Naive thymus-derived CD8-positive, alpha-beta T cell (primary cell): ENCODE data around the gene MICU1. TPM values are rescaled to one million over a fixed set of nuclear protein-coding genes. Genes with fewer than 3 reads are reported as not detected.
"Not testable (repeated sequence)": the region's sequence is repeated elsewhere in the genome, so short reads cannot be mapped to it uniquely, and the experiment has no call there.

ENCODE experiments used
- ATAC-seq, 2 donors: fragments of 150-1000 bp; cut with Tn5 transposase in 1 of 2; sonication (Bioruptor Pico), chemical (Tn5 transposase) in 1 of 2; 1 replicate in 1 of 2; 2 replicates in 1 of 2; pipeline ENCODE4 v1.10.0; 2021; ENCODE audit warnings: mild to moderate bottlenecking in 2 of 2, moderate library complexity in 2 of 2
- POLR2A ChIA-PET: fragments of 350-600 bp; sonication (Branson Sonifier 250); formaldehyde crosslinking; loops from one replicate; lab custom pipeline; 2021; ENCODE audit warnings: antibody characterized with exemption; lab: Charles Lee
- DNase-seq, 10 donors: peaks; one replicate each; pipeline versions ENCODE4 v3.0.0 to v3.0.0-alpha.2; 2020 to 2022
- H3K27ac Mint-ChIP-seq, 10 donors: one replicate each; pipeline ENCODE4 v1.8.0; 2020 to 2022; ENCODE audit warnings: mild to moderate bottlenecking in 10 of 10, mixed read lengths in 10 of 10, moderate library complexity in 4 of 10, inconsistent platforms in 1 of 10
- H3K27me3 Mint-ChIP-seq, 5 donors: one replicate each; pipeline ENCODE4 v1.8.0; 2021 to 2022; ENCODE audit warnings: mixed read lengths in 5 of 5
- H3K36me3 Mint-ChIP-seq, 3 donors: one replicate each; pipeline ENCODE4 v1.8.0; 2020 to 2022; ENCODE audit warnings: mixed read lengths in 3 of 3, mild to moderate bottlenecking in 2 of 3, inconsistent platforms in 1 of 3
- H3K4me1 Mint-ChIP-seq, 4 donors: one replicate each; pipeline ENCODE4 v1.8.0; 2021 to 2022; ENCODE audit warnings: mixed read lengths in 4 of 4
- H3K4me3 Mint-ChIP-seq, 10 donors: one replicate each; pipeline ENCODE4 v1.8.0; 2020 to 2022; ENCODE audit warnings: mild to moderate bottlenecking in 10 of 10, mixed read lengths in 10 of 10, moderate library complexity in 6 of 10, inconsistent platforms in 1 of 10
- H3K9me3 Mint-ChIP-seq, 9 donors: one replicate each; pipeline ENCODE4 v1.8.0; 2020 to 2022; ENCODE audit warnings: mixed read lengths in 9 of 9, mild to moderate bottlenecking in 3 of 9, inconsistent platforms in 1 of 9, moderate library complexity in 1 of 9
- polyA plus RNA-seq, 3 donors: library from polyadenylated mRNA; unstranded; fragments of 300-500 nt; fragmentation: Illumina TruSeq; gene quantifications; one replicate each; pipeline ENCODE4 v1.2.3, GENCODE V29; 2021
- total RNA-seq, 8 experiments: library from RNA in 2 of 8; stranded (reverse) in 2 of 8; gene quantifications; one replicate each; pipeline ENCODE4 v1.2.3 and lab custom pipeline; 2021 to 2026

MICU1 gene
- total and polyA plus RNA-seq, 5 experiments from 2014 or later, result 20.7 to 26.4 (median 24.1) TPM

- H3K27me3 Mint-ChIP-seq, result peaks cover 0 to 1% (median 0%) of the 10 kb centered on the region in 5 donors
- DNase-seq, result no peak
- ATAC-seq, result no peak
- H3K4me1 Mint-ChIP-seq, result no peaks in the 10 kb centered on the region
- H3K36me3 Mint-ChIP-seq, result no peaks in the 10 kb centered on the region
- H3K9me3 Mint-ChIP-seq, result no peaks in the 10 kb centered on the region
- no peak overlapping the region for H3K27ac Mint-ChIP-seq
- POLR2A ChIA-PET, result no interaction called here
- no peak overlapping the region for H3K4me3 Mint-ChIP-seq
Observed at GRCh38 chr10:72649291-72649690, 23.4 kb upstream of the MICU1 start.

- DNase-seq, result no peak
Observed at GRCh38 chr10:72648301-72648700, 22.4 kb upstream of the MICU1 start.

GRCh38 chr10:72646971-72647370, 21.1 kb upstream of the MICU1 start:
- DNase-seq, ATAC-seq, H3K27me3 Mint-ChIP-seq, H3K4me1 Mint-ChIP-seq, H3K9me3 Mint-ChIP-seq, H3K27ac Mint-ChIP-seq, POLR2A ChIA-PET, H3K36me3 Mint-ChIP-seq, H3K4me3 Mint-ChIP-seq: not testable (repeated sequence)

More at GRCh38 chr10:72648301-72648700, 22.4 kb upstream of the MICU1 start:
- Mint-ChIP-seq H3K27me3 (peaks cover 0 to 1% (median 0%) of the 10 kb centered on the region in 5 donors), H3K36me3 (no peaks in the 10 kb centered on the region), H3K27ac (no peak overlapping the region), H3K4me3 (no peak overlapping the region), H3K4me1 (no peaks in the 10 kb centered on the region), H3K9me3 (no peaks in the 10 kb centered on the region)
- POLR2A ChIA-PET, result no interaction called here
- ATAC-seq, result no peak

GRCh38 chr10:72645263-72645858, 19.5 kb upstream of the MICU1 start:
- H3K27ac Mint-ChIP-seq, result no peak overlapping the region
- H3K4me1 Mint-ChIP-seq, result no peaks in the 10 kb centered on the region
- POLR2A ChIA-PET, result no interaction called here
- H3K4me3 Mint-ChIP-seq, result no peak overlapping the region
- H3K9me3 Mint-ChIP-seq, result no peaks in the 10 kb centered on the region
- DNase-seq, result no peak
- peaks cover 0 to 4% (median 0%) of the 10 kb centered on the region in 5 donors for H3K27me3 Mint-ChIP-seq
- no peak for ATAC-seq
- H3K36me3 Mint-ChIP-seq, result no peaks in the 10 kb centered on the region

- Mint-ChIP-seq H3K9me3 (no peaks in the 10 kb centered on the region), H3K4me1 (no peaks in the 10 kb centered on the region), H3K27ac (no peak overlapping the region), H3K4me3 (no peak overlapping the region), H3K27me3 (peaks cover 0 to 9% (median 1%) of the 10 kb centered on the region in 5 donors), H3K36me3 (no peaks in the 10 kb centered on the region)
- DNase-seq (no peak), ATAC-seq (no peak)
- POLR2A ChIA-PET, result no interaction called here
Observed at GRCh38 chr10:72642318-72642717, 16.4 kb upstream of the MICU1 start.

- DNase-seq (no peak), ATAC-seq (no peak)
- no peak overlapping the region for H3K4me3 Mint-ChIP-seq
- no peak overlapping the region for H3K27ac Mint-ChIP-seq
- POLR2A ChIA-PET, result no interaction called here
- no peaks in the 10 kb centered on the region for H3K36me3 Mint-ChIP-seq
- H3K27me3 Mint-ChIP-seq, result peaks cover 0 to 9% (median 0%) of the 10 kb centered on the region in 5 donors
- no peaks in the 10 kb centered on the region for H3K9me3 Mint-ChIP-seq
- no peaks in the 10 kb centered on the region for H3K4me1 Mint-ChIP-seq
Observed at GRCh38 chr10:72639441-72639873, 13.6 kb upstream of the MICU1 start.

GRCh38 chr10:72638586-72639440, 12.9 kb upstream of the MICU1 start:
- H3K27me3 Mint-ChIP-seq, result peaks cover 0 to 9% (median 0%) of the 10 kb centered on the region in 5 donors
- DNase-seq (no peak), ATAC-seq (no peak)
- no peaks in the 10 kb centered on the region for H3K4me1 Mint-ChIP-seq
- H3K9me3 Mint-ChIP-seq, result no peaks in the 10 kb centered on the region
- H3K4me3 Mint-ChIP-seq, result no peak overlapping the region
- H3K27ac Mint-ChIP-seq, result no peak overlapping the region
- no peaks in the 10 kb centered on the region for H3K36me3 Mint-ChIP-seq
- POLR2A ChIA-PET, result no interaction called here

- Mint-ChIP-seq H3K9me3 (no peaks in the 10 kb centered on the region), H3K27ac (no peak overlapping the region), H3K4me3 (no peak overlapping the region), H3K27me3 (peaks cover 0 to 9% (median 3%) of the 10 kb centered on the region in 5 donors), H3K4me1 (no peaks in the 10 kb centered on the region), H3K36me3 (no peaks in the 10 kb centered on the region)
- no peak for ATAC-seq
- DNase-seq, result no peak
- POLR2A ChIA-PET, result no interaction called here
Observed at GRCh38 chr10:72637398-72637857, 11.5 kb upstream of the MICU1 start.

- Mint-ChIP-seq H3K4me3 (no peak overlapping the region), H3K9me3 (no peaks in the 10 kb centered on the region), H3K27me3 (peaks cover 0 to 3% (median 0%) of the 10 kb centered on the region in 5 donors), H3K36me3 (no peaks in the 10 kb centered on the region), H3K4me1 (peaks cover 2 to 10% (median 3%) of the 10 kb centered on the region in 4 donors), H3K27ac (no peak overlapping the region)
- POLR2A ChIA-PET, result no interaction called here
- DNase-seq (no peak), ATAC-seq (no peak)
Observed at GRCh38 chr10:72630144-72630543, 4.3 kb upstream of the MICU1 start.

GRCh38 chr10:72626444-72626754, 520 bp upstream of the MICU1 start:
- Mint-ChIP-seq H3K27ac (peak overlapping the region in 7 of 10 donors; percentile 2 to 98 (median 96)), H3K27me3 (no peaks in the 10 kb centered on the region), H3K4me1 (peaks cover 5 to 22% (median 14%) of the 10 kb centered on the region in 4 donors), H3K36me3 (peaks cover 0 to 4% (median 0%) of the 10 kb centered on the region in 3 donors), H3K4me3 (peak overlapping the region; percentile 90 to 100 (median 98)), H3K9me3 (no peaks in the 10 kb centered on the region)
- ATAC-seq (no peak), DNase-seq (no peak)
- POLR2A ChIA-PET, result no interaction called here

- Mint-ChIP-seq H3K9me3 (no peaks in the 10 kb centered on the region), H3K36me3 (peaks cover 0 to 4% (median 0%) of the 10 kb centered on the region in 3 donors), H3K4me3 (peak overlapping the region; percentile 90 to 100 (median 98)), H3K27me3 (no peaks in the 10 kb centered on the region), H3K27ac (peak overlapping the region; percentile 90 to 98 (median 95)), H3K4me1 (peaks cover 5 to 22% (median 14%) of the 10 kb centered on the region in 4 donors)
- DNase-seq (no peak), ATAC-seq (no peak)
- POLR2A ChIA-PET, result interaction anchor here (0.6 to 2.3 kb wide), 3 partner anchors 12 to 569 kb away, joined by 3 to 7 read pairs (median 3); partner anchors contain the start of gene MCU
Observed at GRCh38 chr10:72625276-72625607, 637 bp downstream of the MICU1 start.

GRCh38 chr10:72622271-72622670, 3.6 kb downstream of the MICU1 start:
- H3K27me3 Mint-ChIP-seq, result no peaks in the 10 kb centered on the region
- H3K4me1 Mint-ChIP-seq, result peaks cover 5 to 27% (median 17%) of the 10 kb centered on the region in 4 donors
- H3K4me3 Mint-ChIP-seq, result no peak overlapping the region
- H3K36me3 Mint-ChIP-seq, result peaks cover 0 to 4% (median 0%) of the 10 kb centered on the region in 3 donors
- H3K27ac Mint-ChIP-seq, result peak overlapping the region in 1 of 10 donors; percentile 68
- DNase-seq (no peak), ATAC-seq (no peak)
- peaks cover 0 to 1% (median 0%) of the 10 kb centered on the region in 9 donors for H3K9me3 Mint-ChIP-seq
- POLR2A ChIA-PET, result no interaction called here

- ATAC-seq (no peak), DNase-seq (no peak)
- POLR2A ChIA-PET, result no interaction called here
- H3K27me3 Mint-ChIP-seq, result no peaks in the 10 kb centered on the region
- H3K27ac Mint-ChIP-seq, result no peak overlapping the region
- H3K4me3 Mint-ChIP-seq, result no peak overlapping the region
- H3K36me3 Mint-ChIP-seq, result peaks cover 7 to 13% (median 10%) of the 10 kb centered on the region in 3 donors
- H3K4me1 Mint-ChIP-seq, result peaks cover 5 to 15% (median 10%) of the 10 kb centered on the region in 4 donors
- peaks cover 0 to 18% (median 11%) of the 10 kb centered on the region in 9 donors for H3K9me3 Mint-ChIP-seq
Observed at GRCh38 chr10:72616716-72617115, 9.2 kb downstream of the MICU1 start.
